GM23338 (cell line): Measurements from ENCODE around the gene MPPED1. TPM values are rescaled to one million over a fixed set of nuclear protein-coding genes. Genes with fewer than 3 reads are reported as not detected.
A peak's percentile ranks its signal among the peaks of the same experiment; 100 is the strongest.

Experiments
- ATAC-seq: fragments of 200-7000 bp; cut with Tn5 transposase; 3 replicates; pipeline ENCODE4 v1.9.1; 2020
- DNase-seq: peaks from one replicate; pipeline ENCODE4 v3.0.0-alpha.2; 2015; ENCODE audit warnings: low spot score
- H2AFZ ChIP-seq: fragments of 200-600 bp; sonication (generic); 2 replicates; pipeline ENCODE4 v1.8.0; 2016; ENCODE audit warnings: antibody characterized with exemption, mild to moderate bottlenecking, moderate library complexity
- H3F3A ChIP-seq: fragments of 200-600 bp; sonication (generic); replicated peaks from 2 replicates; pipeline ENCODE4 v1.8.0; 2017; ENCODE audit warnings: antibody characterized with exemption, mixed run types, low read depth
- H3K27ac ChIP-seq: fragments of 200-600 bp; sonication (generic); 2 replicates; pipeline ENCODE4 v1.6.1; 2016; ENCODE audit warnings: low read depth
- H3K27me3 ChIP-seq: fragments of 200-600 bp; sonication (generic); 2 replicates; pipeline ENCODE4 v1.8.0; 2016; ENCODE audit warnings: mild to moderate bottlenecking, mixed run types, moderate library complexity; ENCODE audit not compliant: insufficient read depth
- H3K36me3 ChIP-seq: fragments of 200-600 bp; sonication (generic); 2 replicates; pipeline ENCODE4 v1.8.0; 2016; ENCODE audit warnings: mild to moderate bottlenecking; ENCODE audit not compliant: insufficient read depth
- H3K4me1 ChIP-seq: fragments of 200-600 bp; sonication (generic); 2 replicates; pipeline ENCODE4 v1.8.0; 2016; ENCODE audit warnings: mild to moderate bottlenecking, moderate library complexity; ENCODE audit not compliant: insufficient read depth
- H3K4me2 ChIP-seq: fragments of 200-600 bp; sonication (generic); 2 replicates; pipeline ENCODE4 v1.7.1; 2017; ENCODE audit warnings: mixed run types
- H3K4me3 ChIP-seq: fragments of 200-600 bp; sonication (generic); 2 replicates; pipeline ENCODE4 v1.6.1; 2016; ENCODE audit warnings: mixed run types
- H3K79me2 ChIP-seq: fragments of 200-600 bp; sonication (generic); replicated peaks from 2 replicates; pipeline ENCODE4 v1.8.0; 2017; ENCODE audit warnings: mild to moderate bottlenecking; ENCODE audit not compliant: insufficient read depth
- H3K9me2 ChIP-seq: fragments of 200-600 bp; sonication (generic); 2 replicates; pipeline ENCODE4 v1.8.0; 2017; ENCODE audit not compliant: insufficient read depth
- H4K20me1 ChIP-seq: fragments of 200-600 bp; sonication (generic); replicated peaks from 2 replicates; pipeline ENCODE4 v1.8.0; 2017; ENCODE audit warnings: mild to moderate bottlenecking; ENCODE audit not compliant: insufficient read depth
- H3K27ac Mint-ChIP-seq: 2 replicates; pipeline ENCODE4 v1.8.0; 2020; ENCODE audit warnings: inconsistent platforms, mild to moderate bottlenecking, moderate library complexity, mixed read lengths
- H3K27me3 Mint-ChIP-seq: 3 replicates; pipeline ENCODE4 v1.8.0; 2022; ENCODE audit warnings: low read depth, mild to moderate bottlenecking, moderate library complexity, mixed read lengths, inconsistent platforms; ENCODE audit not compliant: insufficient read depth, poor library complexity
- H3K36me3 Mint-ChIP-seq: 3 replicates; pipeline ENCODE4 v1.8.0; 2021; ENCODE audit warnings: low read depth, mild to moderate bottlenecking, inconsistent platforms, moderate library complexity, mixed read lengths
- H3K4me1 Mint-ChIP-seq: 3 replicates; pipeline ENCODE4 v1.8.0; 2020; ENCODE audit warnings: mild to moderate bottlenecking, inconsistent platforms, mixed read lengths
- H3K4me3 Mint-ChIP-seq: 3 replicates; pipeline ENCODE4 v1.8.0; 2021; ENCODE audit warnings: moderate library complexity, mild to moderate bottlenecking, inconsistent platforms, mixed read lengths
- H3K9me3 Mint-ChIP-seq: 3 replicates; pipeline ENCODE4 v1.8.0; 2020; ENCODE audit warnings: moderate library complexity, mild to moderate bottlenecking, inconsistent platforms, mixed read lengths
- CTCF ChIP-seq, 2 experiments: fragments of 200-600 bp in 1 of 2; sonication (generic) in 1 of 2; conservative IDR thresholded peaks; 2 replicates each; pipeline versions ENCODE4 v1.5.1 to v1.6.1; 2016 to 2017; ENCODE audit warnings: antibody characterized with exemption in 2 of 2, low read depth in 2 of 2, mild to moderate bottlenecking in 2 of 2, moderate library complexity in 1 of 2
- EZH2 ChIP-seq: fragments of 200-600 bp; sonication (generic); IDR thresholded peaks from one replicate; pipeline ENCODE4 v1.8.0; 2017; ENCODE audit warnings: antibody characterized with exemption, mild to moderate bottlenecking, low read depth; ENCODE audit not compliant: unreplicated experiment
- EZH2phosphoT487 ChIP-seq: fragments of 200-600 bp; sonication (generic); IDR thresholded peaks from one replicate; pipeline ENCODE4 v1.8.1; 2018; ENCODE audit warnings: antibody characterized with exemption; ENCODE audit not compliant: unreplicated experiment
- JUNB ChIP-seq: IDR thresholded peaks from one replicate; pipeline ENCODE4 v1.6.1; 2016; ENCODE audit warnings: antibody characterized with exemption; ENCODE audit not compliant: unreplicated experiment
- NANOG ChIP-seq: IDR thresholded peaks from 2 replicates; pipeline ENCODE4 v1.6.1; 2016; ENCODE audit warnings: antibody characterized with exemption, borderline replicate concordance
- POLR2AphosphoS5 ChIP-seq: IDR thresholded peaks from 2 replicates; pipeline ENCODE4 v1.6.1; 2016; ENCODE audit warnings: antibody characterized with exemption, low read depth
- REST ChIP-seq: IDR thresholded peaks from one replicate; pipeline ENCODE4 v1.6.1; 2018; ENCODE audit warnings: antibody characterized with exemption; ENCODE audit not compliant: unreplicated experiment
- STAT1 ChIP-seq: IDR thresholded peaks from one replicate; pipeline ENCODE4 v1.6.1; 2016; ENCODE audit warnings: antibody characterized with exemption; ENCODE audit not compliant: unreplicated experiment
- ZNF114 ChIP-seq: fragments of 250-450 bp; sonication (Bioruptor Pico); IDR thresholded peaks from 2 replicates; pipeline ENCODE4 v1.5.0; 2020; ENCODE audit warnings: mild to moderate bottlenecking, moderate library complexity
- ZNF462 ChIP-seq: fragments of 250-450 bp; sonication (Bioruptor Pico); IDR thresholded peaks from 2 replicates; pipeline ENCODE4 v1.5.0; 2020; ENCODE audit warnings: mild to moderate bottlenecking, moderate library complexity
- polyA plus RNA-seq: library from polyadenylated mRNA; unstranded; fragments of >200 nt; fragmentation: Nextera tagmentation; extraction: Ambion mirVana; gene quantifications from 2 replicates; pipeline ENCODE4 v1.2.1, GENCODE V29; 2016
- total RNA-seq: library from RNA; depleted of rRNA; stranded (reverse); fragments of >200 nt; shearing (Covaris generic); gene quantifications from 2 replicates; pipeline ENCODE4 v1.2.3, GENCODE V29; 2014

MPPED1 gene
- total and polyA plus RNA-seq, 2 experiments from 2014 or later: 0.56 TPM; not detected in 1

GRCh38 chr22:43425976-43426785 is 14.4 kb downstream of the MPPED1 start (continued):
- no peak for TF ChIP-seq ZNF462 (CRISPR knock-in tag)

GRCh38 chr22:43426816-43427215 is 15.0 kb downstream of the MPPED1 start:
- Histone ChIP-seq H3K27ac (no peak overlapping the region), H3K79me2 (no peaks in the 10 kb centered on the region), H3K4me2 (no peak overlapping the region), H3K9me2 (no peaks in the 10 kb centered on the region), H3K36me3 (no peaks in the 10 kb centered on the region), H3K4me3 (no peak overlapping the region), H4K20me1 (no peaks in the 10 kb centered on the region), H2AFZ (no peak overlapping the region), H3K27me3 (no peaks in the 10 kb centered on the region), H3K4me1 (no peaks in the 10 kb centered on the region), H3F3A (no peaks in the 10 kb centered on the region)
- peaks cover 14% of the 10 kb centered on the region for H3K27me3 Mint-ChIP-seq
- no peak for DNase-seq
- peaks cover 19% of the 10 kb centered on the region for H3K4me1 Mint-ChIP-seq
- H3K4me3 Mint-ChIP-seq: no peak overlapping the region
- H3K9me3 Mint-ChIP-seq: no peaks in the 10 kb centered on the region
- no peak for ATAC-seq
- H3K27ac Mint-ChIP-seq: 0 out of 2 replicates have a peak overlapping the region, but pooled peaks have one; percentile 62
- H3K36me3 Mint-ChIP-seq: no peaks in the 10 kb centered on the region
- no peak for TF ChIP-seq STAT1
- no peak for TF ChIP-seq CTCF (conservative IDR thresholded peaks at IDR 0.05; ENCODE audit: low read depth in 2 of 2)
- no peak for TF ChIP-seq NANOG
- TF ChIP-seq EZH2: no peak
- no peak for TF ChIP-seq POLR2AphosphoS5
- no peak for TF ChIP-seq ZNF114 (CRISPR knock-in tag)
- no peak for TF ChIP-seq EZH2phosphoT487
- no peak for TF ChIP-seq JUNB
- TF ChIP-seq REST: no peak
